ENCODE data around the gene TECPR2.

The TECPR2 gene

DNA sequence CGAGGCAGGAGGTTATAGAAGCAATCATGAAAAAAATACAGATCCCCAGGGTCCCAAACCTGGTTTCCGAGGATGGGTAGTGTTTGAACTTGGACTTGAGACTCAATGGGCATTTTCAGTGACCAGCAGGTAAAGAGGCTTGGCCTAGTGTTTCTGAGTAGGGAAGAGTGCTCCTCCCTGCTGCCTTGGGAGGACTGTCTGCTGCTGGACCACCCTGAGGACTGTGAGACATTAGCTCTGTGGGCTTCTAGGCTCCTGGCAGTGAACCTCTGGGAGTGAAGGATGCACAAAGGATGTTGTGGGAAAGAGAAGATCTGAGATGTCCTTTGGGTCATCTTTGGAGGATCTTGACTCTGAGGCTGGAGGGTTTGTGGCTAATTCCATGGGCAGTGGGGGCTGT, 116.4 kb downstream of the TECPR2 start:
- no peak for DNase-seq

DNA sequence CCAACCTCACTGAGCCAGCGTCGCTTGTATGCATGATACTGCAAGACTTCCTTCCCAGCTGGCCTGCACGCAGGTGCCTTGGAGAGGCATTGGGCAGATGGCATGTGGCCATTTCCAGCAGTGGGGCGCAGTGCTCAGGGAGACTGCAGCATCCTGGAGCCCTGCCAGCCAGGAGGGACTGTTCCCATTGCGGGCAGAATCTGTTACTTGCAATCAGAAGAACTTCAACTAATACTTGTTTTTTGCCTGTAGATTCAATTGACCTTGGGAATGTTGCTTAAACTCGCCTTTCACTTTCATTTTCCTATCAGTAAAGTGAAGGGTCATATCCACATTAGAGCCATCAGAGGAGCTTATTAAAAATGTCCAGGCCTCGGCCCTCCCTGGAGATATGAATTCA, 117.0 kb downstream of the TECPR2 start:
- peak; percentile 96 for DNase-seq

DNA sequence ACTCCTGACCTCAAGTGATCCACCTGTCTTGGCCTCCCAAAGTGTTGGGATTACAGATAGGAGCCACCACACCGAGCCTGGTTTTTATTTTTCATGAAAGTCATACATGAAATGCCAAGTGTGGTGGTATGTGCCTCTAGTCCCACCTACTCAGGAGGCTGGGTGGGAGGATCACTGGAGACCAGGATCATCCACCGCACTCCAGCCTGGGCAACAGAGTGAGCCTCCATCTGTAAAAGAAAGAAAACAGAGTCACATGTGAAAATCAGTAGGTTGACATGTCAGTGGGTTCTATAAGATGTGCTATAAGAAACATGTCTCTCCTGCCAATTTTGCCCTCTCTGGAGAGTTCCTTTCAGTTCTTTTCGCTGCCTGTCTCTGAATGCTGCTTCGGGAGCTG, 118.6 kb downstream of the TECPR2 start:
- no peak for DNase-seq

DNA sequence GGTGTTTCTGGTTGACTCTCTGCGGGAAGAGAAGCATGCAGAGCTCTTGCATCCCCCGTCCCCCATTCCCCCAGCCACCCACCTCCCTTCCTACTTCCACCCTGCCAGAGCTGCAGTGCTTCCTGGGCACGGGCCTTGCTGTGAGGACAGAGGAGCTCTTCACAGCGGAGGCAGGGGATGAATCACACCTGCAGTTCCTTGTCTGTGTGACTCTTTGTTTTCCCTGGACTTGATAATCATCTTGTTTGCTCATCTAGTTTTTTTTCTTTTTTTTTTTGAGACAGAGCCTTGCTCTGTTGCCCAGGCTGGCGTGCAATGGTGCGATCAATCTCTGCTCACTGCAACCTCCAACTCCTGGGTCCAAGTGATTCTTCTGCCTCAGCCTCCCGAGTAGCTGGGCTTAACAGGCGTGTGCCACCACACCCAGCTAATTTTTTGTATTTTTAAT, 119.1 kb downstream of the TECPR2 start:
- no peak for DNase-seq

DNA sequence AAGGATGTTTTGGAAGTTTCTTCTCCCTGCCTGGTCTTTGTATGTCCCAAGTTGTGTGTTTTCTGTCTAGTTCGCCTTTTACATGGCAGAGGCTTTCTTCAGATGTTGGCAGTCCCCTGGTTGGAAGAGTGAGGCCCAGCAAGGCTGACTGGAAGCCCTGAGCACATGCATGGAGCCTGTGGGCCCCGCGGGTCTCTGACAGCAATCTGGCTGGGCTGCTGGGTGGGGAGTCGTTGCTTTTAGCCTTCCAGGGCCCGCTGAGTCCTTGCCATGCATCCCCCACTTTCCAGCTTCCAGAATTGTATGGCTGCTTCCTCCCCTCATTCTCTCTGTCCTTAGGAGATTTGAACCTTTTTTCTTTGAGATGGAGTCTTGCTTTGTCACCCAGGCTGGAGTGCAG, 121.6 kb downstream of the TECPR2 start:
- no peak for DNase-seq

DNA sequence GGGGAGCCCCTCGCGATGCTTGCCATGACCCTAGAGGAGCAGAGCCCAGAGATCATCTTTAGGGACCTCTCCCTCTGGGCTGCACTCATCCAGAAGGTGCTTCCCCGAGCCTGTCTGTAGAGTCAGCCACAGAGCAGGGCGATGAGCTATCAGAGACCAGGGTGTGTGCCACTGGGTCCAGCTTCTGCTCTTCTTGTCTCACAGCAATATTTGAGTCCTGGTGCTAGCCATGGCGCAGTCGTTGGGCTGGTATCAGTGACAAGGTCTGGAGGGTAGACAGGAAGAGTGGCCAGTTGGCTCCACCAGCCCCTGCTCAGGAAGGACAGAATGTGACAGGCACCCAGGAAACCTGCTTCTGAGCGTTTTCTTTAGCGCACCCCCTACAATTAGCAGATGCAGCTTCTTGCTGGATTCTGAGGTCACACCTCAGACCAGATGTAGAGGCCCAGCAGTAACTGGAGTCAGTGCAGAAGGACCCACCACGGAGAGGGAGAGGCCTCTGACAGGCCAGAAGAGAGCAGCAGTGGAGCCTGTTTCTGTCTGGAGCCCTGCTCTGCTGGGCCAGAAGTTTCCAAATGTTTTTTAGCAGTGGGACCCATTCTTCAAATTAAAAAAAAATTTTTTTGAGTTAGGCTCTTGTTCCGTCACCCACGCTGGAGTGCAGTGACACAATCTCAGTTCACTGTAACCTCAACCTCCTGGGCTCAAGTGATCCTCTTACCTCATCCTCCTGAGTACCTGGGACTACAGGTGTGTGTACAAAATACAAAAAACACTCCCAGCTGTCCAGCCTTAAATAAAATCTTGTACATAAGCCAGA, 123.2 kb downstream of the TECPR2 start:
- peak; percentile 66 for DNase-seq

DNA sequence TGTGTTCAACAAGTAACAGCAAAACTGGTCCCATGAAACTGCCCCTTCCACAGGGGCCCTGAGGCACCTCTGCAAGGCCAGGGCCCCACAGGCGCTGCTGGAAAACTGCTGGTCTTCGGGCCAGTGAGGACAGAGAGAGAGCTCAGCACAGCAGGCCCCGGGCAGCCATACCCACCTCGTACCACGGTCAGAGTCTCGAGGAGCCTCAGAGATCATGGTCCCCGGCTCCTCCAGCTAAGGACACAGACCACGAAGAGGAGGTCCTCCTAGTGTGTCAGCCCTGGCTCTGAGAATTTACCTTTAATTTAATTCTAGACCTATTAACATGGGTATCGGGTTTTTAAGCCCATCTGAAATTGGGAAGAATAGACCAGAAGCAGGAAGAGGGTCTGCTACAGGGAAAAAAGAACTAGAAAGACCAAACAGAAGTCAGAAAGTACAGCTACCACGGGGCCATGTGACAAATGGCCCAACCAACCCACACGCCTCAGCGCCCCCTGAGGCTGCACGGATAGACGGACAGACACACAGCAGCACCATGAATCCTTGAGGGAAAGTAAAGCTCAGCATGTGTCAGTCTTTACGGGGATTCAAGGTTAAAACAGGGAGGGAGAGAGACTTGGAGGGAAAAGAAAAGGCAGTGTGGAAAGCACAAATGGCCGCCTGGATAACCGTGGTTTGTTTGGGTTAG, 123.9 kb downstream of the TECPR2 start:
- no peak for DNase-seq

DNA sequence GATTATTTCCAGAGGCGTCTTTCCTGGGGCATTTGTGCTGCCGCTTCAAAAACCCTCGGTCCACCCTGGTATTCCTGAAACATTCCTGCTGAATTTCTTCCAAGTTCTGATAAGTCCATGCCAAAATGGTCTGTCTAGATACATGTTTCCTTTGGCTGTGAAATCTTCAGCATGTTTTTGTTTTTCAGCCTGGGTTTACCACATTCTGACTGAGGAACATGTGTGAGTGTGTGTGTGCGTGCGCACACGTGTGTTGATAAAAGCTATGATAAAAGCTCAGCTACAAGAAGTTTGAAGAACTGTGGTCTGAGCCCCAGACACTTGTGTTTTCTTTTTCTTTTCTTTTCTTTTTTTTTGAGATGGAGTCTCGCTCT, 124.5 kb downstream of the TECPR2 start:
- no peak for DNase-seq

DNA sequence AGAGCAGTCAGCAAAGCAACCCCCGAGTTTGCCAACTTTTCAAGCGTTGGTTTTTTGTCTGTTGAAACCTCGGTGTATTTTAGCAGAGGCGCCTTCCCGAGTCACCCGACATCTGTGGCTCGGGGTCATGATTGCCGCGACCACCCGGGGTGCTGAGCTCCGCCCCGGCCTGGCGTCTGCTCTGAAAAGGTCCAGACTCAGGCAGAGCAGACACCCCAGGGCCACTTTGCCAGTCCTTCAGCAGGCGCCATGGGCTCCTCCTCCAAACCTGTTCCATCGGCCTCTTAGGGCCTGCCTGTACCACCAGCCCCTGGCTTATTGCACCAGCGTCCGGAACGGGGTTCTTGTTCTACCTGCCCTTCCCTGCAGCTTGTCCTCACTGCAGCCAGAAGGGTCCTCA, 127.7 kb downstream of the TECPR2 start:
- DNase-seq = no peak

DNA sequence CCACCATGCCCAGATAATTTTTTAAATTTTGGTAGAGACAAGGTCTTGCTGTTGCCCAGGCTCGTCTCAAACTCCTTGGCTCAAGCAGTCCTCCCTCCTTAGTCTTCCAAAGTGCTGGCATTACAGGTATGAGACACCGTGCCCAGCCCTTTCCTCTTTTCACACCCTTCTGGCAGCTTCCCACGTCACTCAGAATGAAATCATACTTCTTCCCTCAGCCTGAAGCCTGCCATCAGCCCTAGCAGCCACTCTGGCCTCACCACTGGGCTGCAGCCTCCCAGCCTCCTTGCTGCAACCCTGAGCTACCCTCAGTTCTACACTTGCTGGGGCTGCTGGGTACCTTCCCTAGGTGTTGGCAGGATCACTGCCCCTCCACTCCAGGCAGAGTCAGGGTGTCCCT, 128.6 kb downstream of the TECPR2 start:
- DNase-seq = no peak

DNA sequence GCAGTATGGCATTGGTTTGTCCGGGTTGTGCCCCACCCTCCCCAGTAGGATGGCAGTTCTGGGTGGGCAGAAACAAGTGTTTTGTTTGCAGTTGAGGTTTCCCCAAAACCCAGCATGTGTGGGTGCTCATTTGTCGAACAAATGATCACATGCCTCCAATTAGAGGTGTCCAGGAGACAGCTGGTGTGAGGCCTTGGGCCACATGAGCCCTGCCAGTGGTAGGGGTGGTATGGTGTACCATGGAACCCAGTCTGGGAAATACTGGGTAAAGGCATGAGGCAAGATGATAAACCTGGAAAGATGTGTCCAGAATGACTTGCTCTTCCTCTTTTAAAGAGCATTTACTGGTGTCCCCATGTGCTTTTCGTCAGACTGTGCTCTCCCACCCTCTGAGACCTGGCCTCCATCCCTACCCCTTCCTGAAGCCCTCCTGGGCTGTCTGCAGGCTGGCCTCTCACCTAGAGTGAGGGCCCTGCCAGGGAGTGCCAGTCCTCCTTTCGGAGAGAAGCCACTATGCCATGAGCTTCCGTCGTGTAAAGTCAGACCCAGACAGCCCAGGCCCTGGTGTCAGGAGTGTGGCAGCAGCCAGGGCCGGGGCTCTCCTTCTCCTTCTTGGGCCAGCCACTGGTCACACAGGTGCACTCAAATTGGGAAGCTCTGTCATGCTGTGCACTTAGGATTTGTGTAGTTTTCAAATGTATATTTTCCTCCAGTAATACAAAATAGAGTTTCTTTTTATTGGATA, 129.2 kb downstream of the TECPR2 start:
- no peak for DNase-seq

DNA sequence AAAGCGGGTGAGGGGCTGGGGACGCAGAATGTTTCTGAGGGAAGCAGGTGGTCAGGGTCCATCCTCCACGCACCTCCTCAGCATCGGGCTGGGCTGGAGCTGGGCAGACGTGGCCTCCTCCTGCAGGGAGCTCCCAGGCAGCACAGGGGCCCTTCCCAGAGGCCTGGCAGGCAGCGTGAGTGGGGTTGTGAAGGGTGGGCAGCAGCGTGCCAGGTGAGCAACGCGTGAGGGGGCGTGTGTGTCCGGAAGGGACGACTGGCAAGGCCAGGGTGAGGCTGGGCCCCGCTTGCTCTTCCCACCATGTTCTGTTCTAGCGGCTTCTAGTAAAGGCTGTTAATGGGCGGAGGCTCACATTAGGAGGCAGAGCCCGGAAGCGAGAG, 129.8 kb downstream of the TECPR2 start:
- DNase-seq = no peak

DNA sequence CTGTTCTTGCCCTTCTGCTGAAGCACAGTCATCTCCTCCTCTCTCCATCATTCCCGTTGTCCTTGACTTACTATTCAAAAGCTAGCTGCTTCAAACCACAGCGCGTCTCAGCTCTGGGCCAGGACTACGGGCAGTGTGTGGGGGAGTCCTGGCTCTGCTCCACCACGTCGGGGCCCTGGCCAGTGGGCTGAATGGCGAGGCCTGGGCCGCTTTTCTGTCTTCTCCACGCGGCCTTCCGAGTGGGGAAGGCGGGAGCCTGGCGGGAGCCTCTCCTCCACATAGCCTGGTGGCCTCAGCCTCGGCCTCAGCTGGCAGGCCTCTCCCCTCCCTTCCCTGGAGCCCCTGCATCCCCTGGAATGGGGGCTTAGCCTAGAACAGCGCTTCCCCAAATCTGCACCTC, 130.4 kb downstream of the TECPR2 start:
- DNase-seq = no peak

DNA sequence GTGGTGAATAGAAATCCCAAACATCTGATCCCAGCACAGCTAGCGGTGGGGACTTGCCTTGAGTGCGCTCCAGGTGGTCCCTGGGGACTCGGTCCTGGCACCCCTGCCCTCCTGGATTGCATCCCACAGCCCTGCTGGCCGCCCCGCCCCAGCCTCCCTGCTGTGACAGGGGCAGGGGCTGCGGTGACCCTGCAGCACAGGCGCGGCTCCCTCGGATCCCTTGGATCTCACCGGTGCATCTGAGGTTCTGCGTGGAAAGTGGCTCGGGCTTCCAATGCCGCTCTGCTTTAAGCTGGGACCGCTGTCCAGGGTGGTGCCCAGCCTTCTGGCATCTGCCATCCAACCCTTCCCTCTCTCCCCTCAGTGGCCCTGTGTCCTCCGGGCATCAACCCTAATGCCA, 130.8 kb downstream of the TECPR2 start:
- no peak for DNase-seq

DNA sequence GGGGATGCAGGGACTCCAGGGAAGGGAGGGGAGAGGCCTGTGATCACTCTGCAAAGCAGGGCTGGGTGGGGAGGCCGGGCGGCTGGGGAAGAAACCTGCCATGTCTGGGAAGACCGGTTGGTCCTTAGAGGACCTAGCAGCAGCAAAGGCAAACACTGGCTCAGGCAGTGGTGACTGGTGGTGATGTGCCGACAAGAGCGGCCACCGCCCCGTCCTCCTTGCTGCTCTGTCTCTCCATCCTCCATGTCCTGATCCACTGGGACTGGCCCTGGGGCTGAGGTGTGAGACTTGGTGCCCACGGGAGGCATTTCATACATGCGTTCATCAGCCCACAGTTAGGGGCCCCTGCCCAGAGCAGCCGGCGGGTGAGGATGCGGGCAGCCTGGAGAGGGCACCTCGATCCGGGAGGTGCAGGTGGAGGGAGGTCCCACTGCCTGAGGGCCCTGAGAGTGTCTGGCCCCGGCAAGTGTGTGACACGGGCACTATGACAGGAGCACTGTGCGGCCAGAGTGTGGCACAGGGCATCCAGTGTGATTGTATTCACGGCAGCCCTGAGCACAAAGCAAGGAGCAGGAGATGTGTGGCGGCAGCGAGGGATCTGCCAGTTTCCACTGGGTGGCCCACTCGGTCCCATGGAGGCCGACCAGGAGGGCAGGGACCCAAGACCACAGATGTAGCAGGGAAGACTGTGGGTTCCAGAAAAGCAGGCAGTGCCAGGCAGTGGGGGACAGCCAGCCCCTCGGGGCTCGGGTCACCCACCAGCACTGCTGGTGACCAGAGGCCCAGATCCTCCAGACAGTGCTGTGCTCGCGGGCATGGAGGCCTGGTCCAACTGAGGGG, 133.0 kb downstream of the TECPR2 start:
- no peak for DNase-seq

DNA sequence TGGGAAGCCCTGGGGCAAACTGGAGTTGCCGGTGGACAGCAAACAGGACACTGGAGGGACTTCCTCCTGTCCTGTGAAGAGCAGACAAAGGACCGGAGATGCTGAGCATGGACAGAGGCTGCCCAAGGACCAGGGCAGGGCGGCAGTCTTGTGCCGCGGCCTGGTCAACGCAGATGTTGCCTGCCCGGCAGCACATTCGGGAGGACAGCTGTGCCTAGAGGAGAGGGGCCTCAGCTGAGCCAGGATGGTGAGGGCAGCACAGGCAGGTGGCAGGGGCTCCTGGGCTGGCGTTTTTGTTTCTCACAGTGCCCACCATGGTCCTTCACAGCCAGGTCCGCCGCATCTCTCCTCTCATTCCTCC, 133.6 kb downstream of the TECPR2 start:
- DNase-seq = no peak

DNA sequence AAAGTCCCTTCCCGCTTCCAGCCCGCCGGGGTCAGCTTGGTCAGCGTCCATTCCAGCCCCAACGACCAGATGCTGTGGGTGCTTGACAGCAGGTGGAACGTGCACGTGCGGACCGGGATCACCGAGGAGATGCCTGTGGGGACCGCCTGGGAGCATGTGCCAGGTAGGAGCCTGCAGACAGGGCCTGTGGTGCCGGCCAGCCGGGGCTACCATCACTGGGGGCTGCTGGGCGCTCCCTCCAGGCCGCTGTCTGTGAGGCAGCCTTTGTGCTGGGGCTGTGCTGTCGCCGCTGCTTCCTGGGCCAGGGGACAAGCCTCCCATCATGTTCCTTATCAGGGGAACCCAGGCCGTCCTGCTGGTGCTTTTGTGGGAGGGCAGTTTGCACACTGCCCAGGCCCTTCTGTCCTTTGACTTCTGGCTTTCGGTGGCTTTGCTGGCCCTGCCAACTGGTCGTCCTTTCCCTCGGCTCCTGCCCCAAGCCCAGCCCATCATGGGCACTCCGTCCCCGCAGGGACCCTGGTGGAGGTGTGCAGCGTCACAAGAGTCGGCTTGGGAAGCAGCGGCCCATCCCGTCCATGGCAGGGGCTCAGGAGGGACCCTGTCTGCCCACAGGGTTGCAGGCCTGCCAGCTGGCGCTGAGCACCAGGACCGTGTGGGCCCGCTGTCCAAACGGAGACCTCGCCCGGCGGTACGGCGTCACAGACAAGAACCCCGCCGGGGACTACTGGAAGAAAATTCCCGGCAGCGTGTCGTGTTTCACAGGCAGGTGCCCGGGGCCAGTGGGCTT, 134.4 kb downstream of the TECPR2 start:
- no peak for DNase-seq

DNA sequence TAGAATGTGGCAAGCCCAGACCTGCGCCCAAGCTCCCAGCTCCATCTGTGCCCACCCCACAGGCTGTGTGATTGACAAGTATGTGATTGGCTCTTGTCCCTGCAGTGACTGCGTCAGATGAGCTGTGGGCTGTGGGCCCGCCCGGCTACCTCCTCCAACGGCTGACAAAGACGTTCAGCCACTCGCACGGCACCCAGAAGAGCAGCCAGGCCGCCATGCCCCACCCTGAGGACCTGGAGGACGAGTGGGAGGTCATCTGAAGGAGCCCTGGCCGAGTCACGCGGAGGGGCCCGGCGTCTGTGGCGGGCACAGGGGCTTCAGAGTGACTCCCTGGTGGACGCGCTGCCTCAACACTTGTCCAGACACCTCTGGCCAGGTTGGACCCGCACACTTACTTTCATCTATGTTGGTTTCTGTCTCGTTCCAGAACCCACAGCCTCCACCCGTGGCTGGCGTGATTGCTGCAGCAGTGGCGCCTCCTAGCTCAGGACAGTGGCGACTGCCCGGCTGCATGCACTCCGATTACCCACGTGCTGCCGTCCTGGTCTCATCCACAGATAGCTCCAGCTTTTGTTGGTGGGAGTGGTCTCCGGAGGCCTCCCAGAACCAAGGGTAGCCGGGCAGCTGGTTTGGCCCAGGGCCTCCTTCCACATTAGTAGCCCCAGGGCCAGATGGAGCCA, 135.4 kb downstream of the TECPR2 start:
- no peak for DNase-seq

DNA sequence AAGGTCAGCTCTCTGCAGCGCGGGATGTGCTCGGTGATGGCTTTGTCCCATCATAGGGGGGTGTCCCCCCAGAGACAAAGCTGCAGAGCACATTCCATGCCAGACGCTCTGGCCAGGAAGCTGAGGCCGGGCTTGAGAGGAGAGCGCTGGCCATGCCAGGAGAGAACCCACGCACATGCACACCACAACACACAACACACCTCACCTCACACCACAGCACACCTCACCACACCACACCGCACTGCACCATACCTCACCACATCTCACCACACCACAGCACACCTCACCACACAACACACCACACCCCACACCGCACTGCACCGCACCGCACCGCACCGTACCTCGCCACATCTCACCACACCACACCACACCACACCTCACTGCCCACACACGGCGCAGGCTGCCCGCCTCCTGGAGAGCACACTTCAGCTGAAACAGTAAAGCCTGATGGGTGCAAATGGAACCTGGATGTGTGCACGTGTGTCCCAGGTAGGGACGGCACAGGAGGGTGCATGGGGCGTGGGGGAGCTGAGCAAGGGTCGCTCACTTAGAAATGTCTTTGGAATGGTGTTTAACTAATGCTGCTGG, 136.0 kb downstream of the TECPR2 start:
- no peak for DNase-seq

DNA sequence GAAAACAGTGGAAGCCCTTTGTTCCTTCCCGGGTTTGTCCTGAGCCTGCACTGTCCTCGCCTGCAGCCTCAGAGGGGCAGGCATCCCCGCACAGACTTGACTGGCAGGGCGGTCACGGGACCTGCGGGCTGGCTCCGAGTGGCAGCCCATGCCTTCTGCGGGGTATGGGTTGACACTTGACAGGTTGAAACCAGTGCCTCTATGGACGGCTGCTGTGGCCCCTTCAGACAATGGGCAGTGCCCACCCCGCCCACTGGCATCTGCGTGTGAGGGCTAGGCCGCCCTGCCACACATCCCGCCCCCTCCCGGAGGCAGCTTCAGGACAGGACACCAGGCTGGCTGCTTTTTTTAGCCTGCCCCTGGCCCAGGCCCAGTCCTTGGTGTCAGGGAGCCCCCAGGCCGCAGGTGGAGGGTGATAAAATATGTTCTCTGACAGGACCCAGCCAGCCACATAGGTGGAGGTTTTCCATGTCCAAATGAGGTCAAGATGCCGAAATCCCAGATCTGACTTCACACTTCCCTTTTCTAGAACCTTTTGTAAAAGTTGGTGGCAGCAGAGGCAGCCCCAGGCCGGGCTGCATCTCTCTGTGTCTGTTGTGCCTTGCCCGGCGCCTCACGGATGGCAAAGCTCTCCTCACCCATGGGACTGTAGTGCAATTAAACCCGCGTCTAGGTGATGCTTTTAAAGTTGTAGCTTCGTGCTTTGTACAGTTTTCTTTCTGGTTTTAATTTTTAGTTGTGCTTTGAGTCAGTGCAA, 136.8 kb downstream of the TECPR2 start:
- DNase-seq = no peak
